ENCODE data around the gene VPS37D. TPM values are rescaled to one million over a fixed set of nuclear protein-coding genes. Genes with fewer than 3 reads are reported as not detected.
A peak's percentile ranks its signal among the peaks of the same experiment; 100 is the strongest.
"Not testable (repeated sequence)": the region's sequence is repeated elsewhere in the genome, so short reads cannot be mapped to it uniquely, and the experiment has no call there.

Gene VPS37D
- total RNA-seq, 1 donor from 2014 or later = 2.4 TPM

- DNase-seq (ENCODE audit: low read depth) = peak; percentile 47
- no peak for FAIRE-seq
- peaks cover 16% of the 10 kb centered on the region for H3K36me3 ChIP-seq (ENCODE audit: control insufficient read depth, insufficient read depth, low read length)
These were observed 37.9 kb downstream of the VPS37D start for GRCh38 chr7:73705551-73705920.

DNA sequence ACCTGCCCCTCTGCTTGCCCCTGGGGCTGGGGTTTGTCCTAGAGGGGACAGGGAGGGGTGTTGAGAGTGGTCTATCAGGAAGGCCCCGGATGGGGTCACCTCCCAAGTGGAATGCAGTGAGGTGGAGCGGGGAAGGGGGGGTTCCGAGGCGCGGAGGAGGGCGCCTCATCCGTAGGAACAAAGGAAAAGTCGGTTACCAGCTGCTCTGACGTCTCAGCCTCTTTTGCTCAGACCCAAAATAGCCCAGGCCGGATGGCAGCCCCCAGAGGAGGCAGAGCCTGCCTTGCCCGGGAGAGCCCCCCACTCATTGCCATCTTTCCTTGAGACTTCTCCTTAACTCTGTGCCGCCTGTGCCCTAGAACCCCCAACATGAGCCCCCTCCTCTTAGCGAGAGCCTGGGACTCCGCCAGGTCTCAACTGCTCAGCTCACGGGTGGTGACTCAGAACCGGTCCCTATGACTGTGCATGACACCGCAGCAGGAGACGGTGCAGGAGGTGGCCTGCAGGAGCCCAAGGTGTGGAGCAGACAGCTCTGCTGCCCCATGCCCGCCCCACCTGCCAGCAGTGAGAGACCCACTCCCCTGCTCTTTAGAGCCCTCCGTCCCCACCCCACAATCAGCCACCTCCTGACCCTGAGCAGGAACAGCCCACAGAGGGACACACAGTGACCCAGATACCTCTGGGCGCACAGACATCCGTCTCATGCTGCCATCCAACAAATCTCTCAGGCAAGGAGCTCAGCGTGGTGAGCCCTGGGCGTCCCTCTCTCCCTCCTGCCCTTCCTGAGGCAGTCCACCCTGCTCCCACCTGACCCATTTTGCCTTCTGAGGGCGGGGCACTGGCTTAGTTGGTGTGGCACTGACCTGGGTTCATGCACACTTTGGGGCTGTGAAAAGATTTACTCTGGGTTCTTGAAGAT is 38.8 kb downstream of the VPS37D start:
- H3K27me3 ChIP-seq (ENCODE audit: control insufficient read depth, insufficient read depth, low read length) = no peaks in the 10 kb centered on the region
- DNase-seq (ENCODE audit: low read depth) (peak; percentile 82), FAIRE-seq (no peak)
- peaks cover 12% of the 10 kb centered on the region for H3K36me3 ChIP-seq (ENCODE audit: control insufficient read depth, insufficient read depth, low read length)
- TF ChIP-seq CTCF (IDR thresholded peaks at IDR 0.05; ENCODE audit: insufficient read depth, low read length, severe bottlenecking) = no peak
- H3K4me3 ChIP-seq (ENCODE audit: low read depth, low read length) = no peak overlapping the region

More at GRCh38 chr7:73705551-73705920, 37.9 kb downstream of the VPS37D start:
- Histone ChIP-seq H3K4me3 (ENCODE audit: low read depth, low read length) (no peak overlapping the region), H3K27me3 (ENCODE audit: control insufficient read depth, insufficient read depth, low read length) (no peaks in the 10 kb centered on the region)
- no peak for TF ChIP-seq CTCF (IDR thresholded peaks at IDR 0.05; ENCODE audit: insufficient read depth, low read length, severe bottlenecking)

DNA sequence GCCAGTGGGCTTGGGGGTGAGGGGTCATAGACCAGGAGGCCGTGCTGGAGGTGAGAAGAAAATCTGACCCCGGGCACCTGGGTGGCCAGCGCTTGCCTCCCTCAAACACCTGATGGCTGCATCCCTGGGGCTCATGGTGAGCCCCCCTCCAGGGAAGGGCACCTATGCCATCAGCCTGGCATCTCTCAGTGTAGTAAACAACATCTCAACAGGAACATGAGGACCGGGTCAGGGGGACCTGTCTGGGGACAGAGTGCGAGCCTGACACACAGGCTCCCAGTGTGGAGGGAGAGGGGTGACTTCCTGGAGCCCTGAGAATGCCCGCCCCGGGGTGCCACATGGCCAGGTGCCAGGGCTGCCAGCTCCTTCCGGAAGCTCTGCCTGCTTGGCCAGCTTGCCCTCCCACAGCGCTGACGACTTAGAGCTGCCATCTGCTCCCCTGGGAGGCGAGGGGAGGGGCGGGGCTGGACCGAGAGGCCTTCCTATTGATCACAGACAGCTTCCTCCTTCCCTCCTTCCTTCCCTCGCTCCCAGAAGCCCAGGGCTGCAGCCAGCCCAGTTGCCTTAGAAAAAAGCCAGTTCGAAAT is 39.5 kb downstream of the VPS37D start:
- Histone ChIP-seq H3K36me3 (ENCODE audit: control insufficient read depth, insufficient read depth, low read length) (peaks cover 10% of the 10 kb centered on the region), H3K27me3 (ENCODE audit: control insufficient read depth, insufficient read depth, low read length) (no peaks in the 10 kb centered on the region), H3K4me3 (ENCODE audit: low read depth, low read length) (no peak overlapping the region)
- no peak for FAIRE-seq
- no peak for TF ChIP-seq CTCF (IDR thresholded peaks at IDR 0.05; ENCODE audit: insufficient read depth, low read length, severe bottlenecking)
- peak; percentile 52 for DNase-seq (ENCODE audit: low read depth)

GRCh38 chr7:73708961-73709549 is 41.4 kb downstream of the VPS37D start:
- no peak overlapping the region for H3K4me3 ChIP-seq (ENCODE audit: low read depth, low read length)
- peaks cover 7% of the 10 kb centered on the region for H3K36me3 ChIP-seq (ENCODE audit: control insufficient read depth, insufficient read depth, low read length)
- DNase-seq (ENCODE audit: low read depth) = no peak
- TF ChIP-seq CTCF (IDR thresholded peaks at IDR 0.05; ENCODE audit: insufficient read depth, low read length, severe bottlenecking) = no peak
- FAIRE-seq = no peak
- no peaks in the 10 kb centered on the region for H3K27me3 ChIP-seq (ENCODE audit: control insufficient read depth, insufficient read depth, low read length)

DNA sequence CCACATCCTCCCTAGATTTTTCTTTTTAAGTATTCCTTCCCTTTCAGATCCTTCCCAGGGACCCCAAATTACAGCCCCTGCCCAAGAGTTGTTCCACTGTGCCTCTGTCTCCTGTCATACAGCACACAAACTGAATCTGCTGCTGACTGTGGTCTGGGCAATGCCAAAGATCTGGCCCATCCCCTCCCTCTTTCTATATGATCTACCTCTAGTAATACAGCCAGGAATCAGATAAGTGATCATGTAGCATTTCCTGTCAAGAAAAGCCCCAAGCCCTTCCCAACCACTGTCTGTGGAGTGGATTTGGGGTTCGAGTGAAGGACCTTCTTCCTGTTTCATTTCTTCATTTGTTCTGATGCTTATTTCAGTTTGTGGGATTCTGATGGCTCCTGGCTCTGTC is 45.1 kb downstream of the VPS37D start:
- no peak for TF ChIP-seq CTCF (IDR thresholded peaks at IDR 0.05; ENCODE audit: insufficient read depth, low read length, severe bottlenecking)
- Histone ChIP-seq H3K36me3 (ENCODE audit: control insufficient read depth, insufficient read depth, low read length) (peaks cover 8% of the 10 kb centered on the region), H3K27me3 (ENCODE audit: control insufficient read depth, insufficient read depth, low read length) (no peaks in the 10 kb centered on the region), H3K4me3 (ENCODE audit: low read depth, low read length) (no peak overlapping the region)
- DNase-seq (ENCODE audit: low read depth) (no peak), FAIRE-seq (no peak)

DNA sequence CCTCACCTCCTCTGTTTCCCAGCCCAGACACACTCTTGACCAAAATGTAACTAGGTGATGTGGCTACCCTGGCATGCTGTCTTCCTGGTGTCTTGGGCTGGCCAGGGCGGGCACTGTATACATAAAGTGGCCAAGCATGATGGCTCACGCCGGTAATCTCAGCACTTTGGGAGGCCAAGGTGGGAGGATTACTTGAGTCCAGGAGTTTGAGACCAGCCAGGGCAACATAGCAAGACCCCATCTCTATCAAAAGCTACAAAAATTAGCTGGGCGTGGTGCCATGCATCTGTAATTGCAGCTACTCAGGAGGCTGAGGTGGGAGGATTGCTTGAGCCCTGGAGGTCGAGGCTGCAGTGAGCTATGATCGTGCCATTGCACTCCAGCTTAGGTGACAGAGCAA is 45.7 kb downstream of the VPS37D start:
- DNase-seq (ENCODE audit: low read depth); H3K27me3 ChIP-seq (ENCODE audit: control insufficient read depth, insufficient read depth, low read length); H3K4me3 ChIP-seq (ENCODE audit: low read depth, low read length); H3K36me3 ChIP-seq (ENCODE audit: control insufficient read depth, insufficient read depth, low read length); FAIRE-seq: not testable (repeated sequence)

Data from bronchial epithelial cell (primary cell).